Measurements from ENCODE around the gene ADGRG7.

ADGRG7 gene

DNA sequence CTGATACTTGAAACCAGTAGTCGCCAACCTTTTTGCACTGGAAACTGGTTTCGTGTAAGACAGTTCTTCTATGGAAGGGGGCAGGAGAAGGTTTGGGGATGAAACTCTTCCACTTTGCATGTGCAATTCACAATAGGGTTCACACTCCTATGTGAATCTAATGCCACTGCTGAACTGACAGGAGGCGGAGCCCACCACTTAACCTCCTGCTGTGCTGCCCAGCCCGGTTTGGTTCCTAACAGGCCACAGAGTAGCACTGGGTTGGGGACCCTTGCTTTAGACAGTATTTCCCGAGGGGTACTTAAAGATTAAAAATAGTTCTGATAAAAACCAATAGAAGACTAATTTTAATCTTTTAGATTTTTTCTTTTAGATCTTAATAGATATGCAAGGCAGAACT, 111.0 kb downstream of the ADGRG7 start:
- Histone ChIP-seq H3K79me2 (ENCODE audit: low read length) (peaks cover 85% of the 10 kb centered on the region), H3K36me3 (replicated peaks; ENCODE audit: insufficient read depth, low read length) (peaks cover 26% of the 10 kb centered on the region), H3K9me2 (replicated peaks; ENCODE audit: insufficient read depth, low read length) (no peaks in the 10 kb centered on the region), H2AFZ (ENCODE audit: low read length) (no peak overlapping the region), H3K4me3 (ENCODE audit: low read length) (no peak overlapping the region), H4K20me1 (ENCODE audit: insufficient read depth, low read length) (peaks cover 21% of the 10 kb centered on the region), H3K27ac (ENCODE audit: low read length) (no peak overlapping the region), H3F3A (ENCODE audit: insufficient read depth, low read length) (no peaks in the 10 kb centered on the region), H3K9me3 (replicated peaks; ENCODE audit: insufficient read depth, low read length) (no peaks in the 10 kb centered on the region), H3K4me2 (ENCODE audit: low read depth, low read length) (no peak overlapping the region), H3K9ac (ENCODE audit: low read length) (no peak overlapping the region), H3K4me1 (ENCODE audit: low read length) (no peaks in the 10 kb centered on the region), H3K27me3 (replicated peaks; ENCODE audit: insufficient read depth, low read length) (no peaks in the 10 kb centered on the region)
- TF ChIP-seq, protein P1, sequence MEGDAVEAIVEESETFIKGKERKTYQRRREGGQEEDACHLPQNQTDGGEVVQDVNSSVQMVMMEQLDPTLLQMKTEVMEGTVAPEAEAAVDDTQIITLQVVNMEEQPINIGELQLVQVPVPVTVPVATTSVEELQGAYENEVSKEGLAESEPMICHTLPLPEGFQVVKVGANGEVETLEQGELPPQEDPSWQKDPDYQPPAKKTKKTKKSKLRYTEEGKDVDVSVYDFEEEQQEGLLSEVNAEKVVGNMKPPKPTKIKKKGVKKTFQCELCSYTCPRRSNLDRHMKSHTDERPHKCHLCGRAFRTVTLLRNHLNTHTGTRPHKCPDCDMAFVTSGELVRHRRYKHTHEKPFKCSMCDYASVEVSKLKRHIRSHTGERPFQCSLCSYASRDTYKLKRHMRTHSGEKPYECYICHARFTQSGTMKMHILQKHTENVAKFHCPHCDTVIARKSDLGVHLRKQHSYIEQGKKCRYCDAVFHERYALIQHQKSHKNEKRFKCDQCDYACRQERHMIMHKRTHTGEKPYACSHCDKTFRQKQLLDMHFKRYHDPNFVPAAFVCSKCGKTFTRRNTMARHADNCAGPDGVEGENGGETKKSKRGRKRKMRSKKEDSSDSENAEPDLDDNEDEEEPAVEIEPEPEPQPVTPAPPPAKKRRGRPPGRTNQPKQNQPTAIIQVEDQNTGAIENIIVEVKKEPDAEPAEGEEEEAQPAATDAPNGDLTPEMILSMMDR (IDR thresholded peaks at IDR 0.05; ENCODE audit: low read length), result no peak
- TF ChIP-seq EZH2phosphoT487 (IDR thresholded peaks at IDR 0.05; ENCODE audit: low read length), result no peak
- TF ChIP-seq EZH2 (optimal IDR thresholded peaks at IDR 0.05; ENCODE audit: low read depth, low read length), result no peak
- DNase-seq, result no peak

DNA sequence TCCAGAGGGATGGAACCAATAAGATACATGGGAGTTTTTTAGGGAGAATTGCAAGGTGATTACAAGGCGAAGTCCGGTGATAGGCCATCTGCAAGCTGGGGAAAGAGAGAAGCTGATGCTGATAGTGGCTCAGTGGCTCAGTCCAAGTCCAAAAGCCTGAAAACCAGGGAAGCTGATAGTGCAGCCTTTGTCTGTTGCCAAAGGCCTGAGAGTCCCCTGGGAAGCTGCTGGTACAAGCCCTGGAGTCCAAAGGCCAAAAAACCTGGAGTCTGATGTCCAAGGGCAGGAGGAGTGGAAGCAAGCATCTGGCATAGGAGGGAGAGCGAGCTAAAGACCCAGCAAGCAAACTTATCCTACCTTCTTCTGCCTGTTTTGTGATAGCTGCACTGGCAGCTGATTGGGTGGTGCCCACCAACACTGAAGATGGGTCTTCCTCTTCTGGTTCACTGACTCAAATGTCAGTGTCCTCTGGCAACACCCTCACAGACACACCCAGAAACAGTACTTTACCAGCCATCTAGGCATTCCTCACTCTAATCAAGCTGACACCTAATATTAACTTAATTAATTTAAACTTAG, 116.6 kb downstream of the ADGRG7 start:
- Histone ChIP-seq H3K4me3 (ENCODE audit: low read length) (no peak overlapping the region), H2AFZ (ENCODE audit: low read length) (no peak overlapping the region), H3K4me2 (ENCODE audit: low read depth, low read length) (no peak overlapping the region), H3F3A (ENCODE audit: insufficient read depth, low read length) (peaks cover 16% of the 10 kb centered on the region), H3K27ac (ENCODE audit: low read length) (no peak overlapping the region), H4K20me1 (ENCODE audit: insufficient read depth, low read length) (no peaks in the 10 kb centered on the region), H3K36me3 (replicated peaks; ENCODE audit: insufficient read depth, low read length) (peaks cover 19% of the 10 kb centered on the region), H3K9ac (ENCODE audit: low read length) (no peak overlapping the region), H3K4me1 (ENCODE audit: low read length) (peaks cover 21% of the 10 kb centered on the region), H3K79me2 (ENCODE audit: low read length) (peaks cover 66% of the 10 kb centered on the region), H3K27me3 (replicated peaks; ENCODE audit: insufficient read depth, low read length) (no peaks in the 10 kb centered on the region), H3K9me3 (replicated peaks; ENCODE audit: insufficient read depth, low read length) (no peaks in the 10 kb centered on the region), H3K9me2 (replicated peaks; ENCODE audit: insufficient read depth, low read length) (no peaks in the 10 kb centered on the region)
- DNase-seq, result no peak
- TF ChIP-seq EZH2 (optimal IDR thresholded peaks at IDR 0.05; ENCODE audit: low read depth, low read length) (no peak), EZH2phosphoT487 (IDR thresholded peaks at IDR 0.05; ENCODE audit: low read length) (no peak)
- TF ChIP-seq, protein P1 (IDR thresholded peaks at IDR 0.05; ENCODE audit: low read length), result no peak

DNA sequence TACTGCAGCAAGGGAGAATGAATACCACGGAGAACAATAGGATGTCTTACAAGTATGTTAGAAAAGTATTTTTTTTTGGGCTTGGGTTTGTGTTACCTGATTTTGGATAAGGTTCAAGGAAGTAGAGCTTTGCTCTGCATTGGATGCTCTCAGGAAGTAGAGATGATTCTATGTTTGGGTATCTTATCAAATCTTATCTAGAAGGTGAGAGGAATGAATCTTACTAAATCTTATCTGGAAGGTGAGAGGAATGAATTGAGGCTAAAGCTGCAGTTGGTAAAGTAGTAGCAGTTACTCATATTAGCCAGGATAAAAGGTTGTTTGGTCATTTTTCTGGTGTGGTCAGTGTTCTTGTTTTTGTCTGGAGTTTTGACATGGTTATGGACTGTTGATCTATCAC, 117.3 kb downstream of the ADGRG7 start:
- H3F3A ChIP-seq (ENCODE audit: insufficient read depth, low read length), result peaks cover 18% of the 10 kb centered on the region
- peaks cover 66% of the 10 kb centered on the region for H3K79me2 ChIP-seq (ENCODE audit: low read length)
- H3K27me3 ChIP-seq (replicated peaks; ENCODE audit: insufficient read depth, low read length), result no peaks in the 10 kb centered on the region
- no peak overlapping the region for H3K4me2 ChIP-seq (ENCODE audit: low read depth, low read length)
- H3K4me3 ChIP-seq (ENCODE audit: low read length), result no peak overlapping the region
- H2AFZ ChIP-seq (ENCODE audit: low read length), result no peak overlapping the region
- no peak for DNase-seq
- no peak overlapping the region for H3K27ac ChIP-seq (ENCODE audit: low read length)
- TF ChIP-seq, protein P1 (IDR thresholded peaks at IDR 0.05; ENCODE audit: low read length), result no peak
- no peak for TF ChIP-seq EZH2phosphoT487 (IDR thresholded peaks at IDR 0.05; ENCODE audit: low read length)
- no peak for TF ChIP-seq EZH2 (optimal IDR thresholded peaks at IDR 0.05; ENCODE audit: low read depth, low read length)
- H4K20me1 ChIP-seq (ENCODE audit: insufficient read depth, low read length), result no peaks in the 10 kb centered on the region
- no peaks in the 10 kb centered on the region for H3K9me3 ChIP-seq (replicated peaks; ENCODE audit: insufficient read depth, low read length)
- peaks cover 15% of the 10 kb centered on the region; the same call in 1 of the 2 replicates for H3K36me3 ChIP-seq (replicated peaks; ENCODE audit: insufficient read depth, low read length)
- no peaks in the 10 kb centered on the region for H3K9me2 ChIP-seq (replicated peaks; ENCODE audit: insufficient read depth, low read length)
- H3K4me1 ChIP-seq (ENCODE audit: low read length), result peaks cover 28% of the 10 kb centered on the region
- H3K9ac ChIP-seq (ENCODE audit: low read length), result no peak overlapping the region

All from MM.1S (cell line).